H1 (cell line): ENCODE data around the gene TJP2. TPM values are rescaled to one million over a fixed set of nuclear protein-coding genes. Genes with fewer than 3 reads are reported as not detected.

Source experiments
- CHD1 ChIP-seq: IDR thresholded peaks from 2 replicates; pipeline ENCODE4 v1.6.1; 2012; ENCODE audit warnings: low read depth, low read length, improper control_type of control experiment
- EP300 ChIP-seq, 2 experiments: IDR thresholded peaks; 1 replicate in 1 of 2; 2 replicates in 1 of 2; pipeline ENCODE4 v1.6.1; 2011 to 2012; ENCODE audit warnings: low read depth in 2 of 2, low read length in 2 of 2, mild to moderate bottlenecking in 2 of 2, borderline replicate concordance in 1 of 2, inconsistent platforms in 1 of 2, moderate library complexity in 1 of 2
- MAX ChIP-seq: IDR thresholded peaks from 2 replicates; pipeline ENCODE4 v1.6.1; 2012; ENCODE audit warnings: inconsistent platforms
- SUZ12 ChIP-seq: fragments of 200-600 bp; sonication (generic); IDR thresholded peaks from 2 replicates; pipeline ENCODE4 v1.6.1; 2012; ENCODE audit warnings: mild to moderate bottlenecking, inconsistent platforms, low read length, moderate library complexity, mixed read lengths
- polyA plus RNA-seq, 7 experiments: library from polyadenylated mRNA; depleted of rRNA in 3 of 7; stranded (reverse) in 5 of 7; unstranded in 2 of 7; fragments of >200 nt in 5 of 7; fragments of 200-250 nt in 2 of 7; gene quantifications; 1 replicate in 5 of 7; 2 replicates in 1 of 7; 4 replicates in 1 of 7; pipeline versions ENCODE4 v1.2.1 to v1.2.3, GENCODE V29; 2011 to 2013; ENCODE audit warnings: missing spikeins in 2 of 7, mixed read lengths in 2 of 7
- total RNA-seq: library from RNA; stranded (reverse); fragmentation: NEBNext Ultra II Directional; extraction: Animal tissue kit (Norgen Biotek cat#: 25700); gene quantifications from 2 replicates; pipeline ENCODE4 v1.2.1, GENCODE V29; 2021

The TJP2 gene
- total and polyA plus RNA-seq, 2 of the 8 experiments (the other 6 are each of a cell fraction or from before 2014, with no cell fraction given), result 54.9 to 137 TPM

- TF ChIP-seq SUZ12, result no peak
- TF ChIP-seq MAX, result no peak
- no peak for TF ChIP-seq CHD1
- no peak for TF ChIP-seq EP300 (IDR thresholded peaks at IDR 0.05; ENCODE audit: borderline replicate concordance in 1 of 2, low read depth in 2 of 2, low read length in 2 of 2)
Observed at GRCh38 chr9:69299826-69300225, 125.7 kb downstream of the TJP2 start (continued).
